Limb (tissue), 2 donors: ENCODE measurements around the gene SAMD3.
A peak's percentile ranks its signal among the peaks of the same experiment; 100 is the strongest.
"Not testable (repeated sequence)": the region's sequence is repeated elsewhere in the genome, so short reads cannot be mapped to it uniquely, and the experiment has no call there.

ENCODE experiments used
- DNase-seq, 2 donors: peaks; one replicate each; pipeline ENCODE4 v3.0.0-alpha.2; 2016; ENCODE audit errors: extremely low spot score in 2 of 2

SAMD3 gene

GRCh38 chr6:130211691-130212090 lies 11.1 kb downstream of the SAMD3 start:
- no peak for DNase-seq

GRCh38 chr6:130207979-130208649 lies 14.6 kb downstream of the SAMD3 start:
- DNase-seq: no peak

DNA sequence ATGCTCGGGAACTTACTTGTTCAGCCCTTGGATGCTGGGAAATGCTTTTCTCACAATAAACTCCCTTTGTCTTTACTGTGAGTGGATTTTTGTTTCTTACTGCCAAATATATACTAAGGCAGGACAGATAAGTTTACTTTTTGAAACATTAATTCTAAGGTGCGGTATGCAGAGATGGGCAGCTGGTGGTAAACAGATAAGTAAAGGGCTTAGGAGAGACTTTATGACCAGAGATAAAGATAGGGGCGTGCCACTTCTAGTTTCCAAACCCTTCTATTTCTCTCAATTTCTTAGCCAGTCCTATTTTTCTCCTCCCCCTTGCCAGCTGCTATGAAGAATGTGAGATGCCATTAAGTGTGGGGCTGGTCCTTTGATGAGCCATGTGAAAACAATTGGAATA lies 16.3 kb downstream of the SAMD3 start:
- DNase-seq: no peak

DNA sequence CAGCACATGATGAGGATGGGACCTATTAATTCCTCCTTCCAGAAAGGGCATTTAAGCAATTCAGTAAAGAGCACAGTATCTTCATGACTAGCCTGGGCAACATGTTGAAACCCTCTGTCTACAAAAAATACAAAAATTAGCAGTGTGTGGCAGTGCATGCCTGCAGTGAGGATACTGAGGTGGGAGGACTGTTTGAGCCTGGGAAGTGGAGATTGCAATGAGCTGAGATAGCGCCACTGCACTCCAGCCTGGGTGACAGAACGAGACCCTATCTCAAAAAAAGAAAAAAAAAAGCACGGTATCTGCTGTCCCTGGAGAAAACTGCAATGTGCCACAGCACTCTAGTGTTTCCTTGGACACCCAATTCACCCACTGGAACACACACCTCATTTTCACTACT lies 18.4 kb downstream of the SAMD3 start:
- DNase-seq: no peak

DNA sequence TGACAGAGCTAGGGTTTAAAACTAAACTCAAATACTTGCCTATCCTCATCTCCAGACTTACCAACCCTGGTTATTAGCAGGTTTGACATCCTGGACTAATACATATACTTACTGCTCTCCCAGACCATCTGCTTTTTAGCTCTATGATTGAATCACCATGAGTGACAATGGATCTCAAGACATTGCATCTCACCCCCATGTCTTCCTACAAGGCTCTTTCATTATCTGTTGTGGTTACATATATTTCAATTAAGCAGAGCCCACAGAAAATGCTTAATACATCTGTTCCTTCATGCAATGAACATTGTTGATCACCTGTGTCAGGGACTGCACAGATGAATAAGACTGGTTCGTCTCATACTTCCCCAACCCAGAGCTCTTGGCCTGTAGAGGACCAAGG lies 19.4 kb downstream of the SAMD3 start:
- DNase-seq: no peak

GRCh38 chr6:130202782-130203181 lies 20.0 kb downstream of the SAMD3 start:
- no peak for DNase-seq

GRCh38 chr6:130200020-130200419 lies 22.7 kb downstream of the SAMD3 start:
- DNase-seq: no peak

DNA sequence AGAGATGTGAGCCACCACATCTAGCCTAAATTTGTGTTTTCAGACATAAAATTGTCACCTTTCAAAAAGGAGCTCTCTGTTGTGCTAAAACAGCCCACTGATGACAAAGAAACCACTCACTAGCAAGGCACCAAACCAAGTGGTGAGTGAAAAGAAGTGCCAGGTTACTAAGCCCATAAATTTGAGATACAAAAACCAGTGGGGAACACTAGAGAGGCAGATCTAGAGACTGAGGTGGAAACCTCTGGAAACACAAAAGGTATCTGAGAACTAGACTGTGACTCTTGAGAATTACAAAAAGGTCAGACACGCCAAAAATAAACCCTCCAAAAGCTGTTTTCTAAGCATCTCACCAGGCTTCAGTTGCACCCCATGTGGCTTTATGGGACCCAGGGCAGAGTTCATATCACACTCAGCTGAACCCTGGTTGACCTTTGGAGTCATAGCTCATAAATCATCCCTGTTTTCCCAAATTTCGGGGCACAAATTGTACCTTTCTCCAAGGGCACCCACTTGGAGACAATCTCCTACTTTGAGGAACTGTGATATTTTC lies 24.2 kb downstream of the SAMD3 start:
- DNase-seq: no peak

DNA sequence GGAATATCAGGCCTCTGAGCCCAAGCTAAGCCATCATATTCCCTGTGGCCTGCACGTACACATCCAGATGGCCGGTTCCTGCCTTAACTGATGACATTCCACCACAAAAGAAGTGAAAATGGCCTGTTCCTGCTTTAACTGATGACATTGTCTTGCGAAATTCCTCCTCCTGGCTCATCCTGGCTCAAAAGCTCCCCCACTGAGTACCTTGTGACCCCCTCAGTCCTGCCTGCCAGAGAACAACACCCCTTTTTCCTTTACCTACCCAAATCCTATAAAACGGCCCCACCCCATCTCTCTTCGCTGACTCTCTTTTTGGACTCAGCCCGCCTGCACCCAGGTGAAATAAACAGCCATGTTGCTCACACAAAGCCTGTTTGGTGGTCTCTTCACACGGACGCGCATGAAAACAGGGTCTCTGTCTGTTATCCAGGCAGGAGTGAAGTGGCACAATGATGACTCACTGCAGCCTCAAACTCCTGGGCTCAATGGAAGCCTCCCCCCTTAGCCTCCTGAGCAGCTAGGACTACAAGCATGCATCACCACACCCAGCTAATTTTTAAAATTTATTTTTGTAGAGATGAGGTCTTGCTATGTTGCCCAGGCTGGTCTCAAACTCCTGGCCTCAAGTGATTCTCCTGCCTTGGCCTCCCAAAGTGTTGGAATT lies 24.8 kb downstream of the SAMD3 start:
- DNase-seq: not testable (repeated sequence)

DNA sequence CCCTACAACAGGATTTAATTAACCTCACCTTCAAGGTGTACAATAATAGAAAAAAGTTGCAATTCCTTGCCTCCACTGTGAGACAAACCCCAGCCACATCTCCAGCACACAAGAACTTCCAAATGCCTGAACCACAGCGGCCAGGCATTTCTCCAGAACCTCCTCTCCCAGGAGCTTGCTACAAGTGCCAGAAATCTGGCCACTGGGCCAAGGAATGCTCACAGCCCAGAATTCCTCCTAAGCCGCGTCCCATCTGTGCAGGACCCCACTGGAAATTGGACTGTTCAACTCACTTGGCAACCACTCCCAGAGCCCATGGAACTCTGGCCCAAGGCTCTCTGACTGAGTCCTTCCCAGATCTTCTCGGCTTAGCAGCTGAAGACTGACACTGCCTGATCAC lies 28.3 kb downstream of the SAMD3 start:
- not testable (repeated sequence) for DNase-seq

DNA sequence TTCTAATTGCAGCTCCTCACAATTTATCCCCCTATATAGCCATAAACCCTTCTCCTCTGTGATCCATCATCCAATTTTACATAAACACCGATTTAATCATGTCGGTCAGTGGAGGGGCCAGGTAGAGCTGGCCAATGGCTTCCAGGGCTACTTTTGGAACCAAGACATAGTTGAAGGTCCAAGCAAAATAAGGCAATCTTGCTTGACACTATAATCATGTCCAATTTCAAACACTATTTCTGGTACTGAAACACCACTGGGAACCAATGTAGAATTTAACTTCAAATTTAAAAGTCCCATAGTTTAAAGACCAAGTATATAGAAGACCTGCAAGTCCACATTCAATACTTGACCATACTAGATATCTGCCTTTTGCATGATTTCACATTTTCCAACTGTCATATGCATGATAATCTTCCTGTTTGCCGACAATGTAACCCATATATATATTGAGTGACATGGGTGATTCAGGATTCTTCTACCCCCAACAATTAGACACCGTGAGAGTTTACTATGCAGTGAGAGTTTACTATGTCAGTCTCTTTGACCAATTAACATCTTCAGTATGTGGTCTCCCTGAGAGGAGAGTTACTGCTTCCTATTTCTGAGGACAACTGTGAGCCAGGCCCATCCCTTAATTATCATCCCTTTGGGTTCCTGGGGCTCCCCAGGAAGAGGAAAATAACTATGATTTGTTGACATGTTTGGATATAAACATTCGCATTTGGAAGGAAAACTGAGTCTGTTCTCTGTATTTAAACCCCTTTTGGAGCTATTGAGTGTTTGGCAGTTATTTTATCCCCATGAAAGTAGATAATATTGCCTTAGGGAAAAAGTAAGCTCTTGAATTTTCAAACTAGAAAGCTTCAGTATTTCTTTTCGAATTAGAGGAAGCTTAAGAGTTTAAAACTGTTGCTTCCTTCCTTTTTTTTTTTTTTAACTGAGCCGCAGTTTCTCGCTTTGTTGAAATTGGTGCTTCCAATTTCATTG lies 31.8 kb downstream of the SAMD3 start:
- DNase-seq: no peak

DNA sequence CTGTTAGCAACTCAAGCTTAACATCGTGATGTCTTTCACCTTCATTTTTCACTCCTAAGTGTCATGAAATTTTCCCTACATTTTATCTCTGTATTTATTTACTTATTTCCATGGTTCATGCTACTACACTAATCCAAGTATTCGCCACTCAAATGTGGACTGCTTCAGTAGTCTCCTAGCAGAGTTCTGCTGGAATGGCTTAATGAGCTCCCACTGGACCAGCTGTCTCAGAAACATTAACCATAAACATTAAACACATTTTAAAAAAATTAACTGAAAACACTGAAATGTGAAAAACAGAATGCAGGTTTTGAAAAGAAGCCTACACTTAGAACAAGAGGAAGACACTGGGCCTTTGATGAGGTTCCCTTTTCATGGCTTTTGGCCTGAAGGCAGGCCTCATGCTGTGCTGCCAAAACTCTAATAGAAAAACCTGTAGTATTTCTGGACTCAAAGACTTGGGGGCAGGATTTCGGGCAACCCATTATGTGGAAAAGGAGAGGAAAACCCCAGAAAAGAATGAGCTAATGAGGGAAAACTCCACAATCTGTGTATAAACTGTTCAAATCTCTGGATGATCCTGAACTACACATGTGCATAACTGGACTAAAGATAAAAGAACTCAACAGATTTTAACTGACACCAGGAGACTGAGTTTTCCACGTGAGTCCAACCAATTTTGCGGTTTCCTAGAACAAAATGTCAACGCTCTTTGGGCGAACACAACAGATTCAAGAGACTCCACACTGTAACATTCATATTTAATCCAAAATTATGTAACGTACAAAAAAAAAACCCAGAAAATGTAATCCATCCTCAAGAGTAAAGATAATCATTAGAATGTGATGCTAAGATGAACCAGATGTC lies 33.0 kb downstream of the SAMD3 start:
- peak in 1 of 2 donors; percentile 50 for DNase-seq

- no peak for DNase-seq
Measured at GRCh38 chr6:130188207-130188899, 34.4 kb downstream of the SAMD3 start.

DNA sequence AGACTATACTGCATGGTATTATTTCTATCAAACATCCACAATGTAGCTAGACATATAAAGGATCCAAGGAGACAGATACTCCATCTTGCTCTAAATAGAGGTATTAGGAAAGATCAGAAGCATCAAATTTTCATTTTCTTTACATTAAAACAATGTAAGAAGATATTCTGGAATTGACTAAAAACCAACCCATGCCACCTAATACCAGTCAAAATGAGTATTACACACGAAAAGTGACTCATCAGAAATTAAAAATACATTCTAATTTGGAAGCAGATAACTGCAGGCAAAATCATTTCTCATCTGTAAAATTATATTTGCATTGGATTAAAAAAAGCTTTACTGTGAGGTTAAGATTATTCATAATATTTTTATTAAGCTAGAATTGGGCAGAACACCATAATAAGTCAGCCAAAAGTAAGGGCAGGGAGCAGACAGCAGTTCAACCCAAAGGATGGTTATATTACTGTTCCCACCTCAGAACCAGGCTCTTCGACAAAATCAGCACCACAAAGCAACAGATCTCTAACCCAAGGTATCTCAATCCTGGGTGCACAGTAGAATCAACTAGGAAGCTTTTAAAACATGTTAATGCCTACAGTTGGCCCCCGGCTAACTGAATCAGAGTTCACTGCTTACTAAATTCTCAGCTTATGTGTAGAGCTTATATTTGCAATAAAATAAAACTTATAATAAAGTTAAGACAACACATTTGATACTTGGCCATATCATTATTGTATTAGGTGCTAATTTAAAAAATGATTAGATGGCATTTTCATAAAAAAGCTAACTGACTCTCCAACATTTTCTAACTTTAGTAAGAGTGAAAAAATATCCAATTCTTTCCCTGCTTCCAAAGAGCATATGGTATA lies 35.2 kb downstream of the SAMD3 start:
- DNase-seq: no peak

DNA sequence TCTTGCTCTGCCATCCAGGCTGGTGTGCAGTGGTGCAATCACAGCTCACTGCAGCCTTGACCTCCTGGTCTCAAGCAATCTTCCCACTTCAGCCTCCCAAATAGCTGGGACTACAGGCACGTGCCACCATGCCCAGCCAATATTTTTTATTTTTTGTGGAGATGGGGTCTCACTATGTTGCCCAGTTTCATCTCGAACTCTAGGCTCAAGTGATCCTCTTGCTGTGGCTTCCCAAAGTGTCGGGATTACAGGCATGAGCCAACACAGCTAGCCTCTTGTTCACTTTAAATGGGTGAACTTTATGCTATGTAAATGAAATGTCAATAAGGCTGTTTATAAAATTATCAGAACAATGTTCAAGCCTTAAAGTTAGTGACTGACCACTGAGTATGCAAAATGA lies 37.1 kb downstream of the SAMD3 start:
- DNase-seq: no peak

GRCh38 chr6:130183271-130184222 lies 39.2 kb downstream of the SAMD3 start:
- DNase-seq: no peak

- no peak for DNase-seq
Measured at GRCh38 chr6:130182466-130182865, 40.3 kb downstream of the SAMD3 start.

GRCh38 chr6:130178692-130179091 lies 44.1 kb downstream of the SAMD3 start:
- DNase-seq: no peak
